H1 (cell line): ENCODE measurements around the gene KCNE1. TPM values are rescaled to one million over a fixed set of nuclear protein-coding genes. Genes with fewer than 3 reads are reported as not detected.

Source experiments
- CTCF ChIA-PET: fragments of 300-600 bp; sonication (Branson Sonifier 250); formaldehyde crosslinking; loops from one replicate; lab custom pipeline; 2021; ENCODE audit not compliant: partially characterized antibody; lab: Charles Lee
- POLR2A ChIA-PET: fragments of 300-600 bp; sonication (Branson Sonifier 250); formaldehyde crosslinking; loops from one replicate; lab custom pipeline; 2021; ENCODE audit warnings: inconsistent platforms; ENCODE audit not compliant: partially characterized antibody; lab: Charles Lee
- DNase-seq, 2 experiments: peaks; one replicate each; pipeline versions ENCODE4 v3.0.0 to v3.0.0-alpha.2; 2010 to 2022; ENCODE audit warnings: low spot score in 2 of 2, low read depth in 1 of 2, mixed read lengths in 1 of 2
- FAIRE-seq: peaks from 2 replicates; lab custom pipeline; 2011; peaks lifted over from hg19 to GRCh38; lab: Jason Lieb, UNC
- H2AFZ ChIP-seq: 2 replicates; pipeline ENCODE4 v1.8.1; 2012; ENCODE audit warnings: low read length, inconsistent platforms
- H2AK5ac ChIP-seq: 2 replicates; pipeline ENCODE4 v1.6.1; 2013; ENCODE audit warnings: low read depth, low read length
- H2BK120ac ChIP-seq: replicated peaks from 2 replicates; pipeline ENCODE3; 2013; ENCODE audit warnings: low read depth, low read length, inconsistent platforms
- H2BK12ac ChIP-seq: 2 replicates; pipeline ENCODE4 v1.6.1; 2013; ENCODE audit warnings: low read depth, low read length
- H2BK15ac ChIP-seq: 2 replicates; pipeline ENCODE4 v1.6.1; 2013; ENCODE audit warnings: low read length
- H2BK20ac ChIP-seq: 2 replicates; pipeline ENCODE4 v1.6.1; 2013; ENCODE audit warnings: low read length
- H2BK5ac ChIP-seq: 2 replicates; pipeline ENCODE4 v1.6.1; 2013; ENCODE audit warnings: low read depth, low read length
- H3K14ac ChIP-seq: 2 replicates; pipeline ENCODE4 v1.6.1; 2013; ENCODE audit warnings: inconsistent platforms; ENCODE audit not compliant: insufficient read length
- H3K18ac ChIP-seq: 2 replicates; pipeline ENCODE4 v1.6.1; 2013; ENCODE audit warnings: low read length; ENCODE audit errors: extremely low read depth
- H3K23ac ChIP-seq: 2 replicates; pipeline ENCODE4 v1.6.1; 2013; ENCODE audit warnings: inconsistent platforms; ENCODE audit not compliant: insufficient read length
- H3K23me2 ChIP-seq: 2 replicates; pipeline ENCODE4 v1.6.1; 2013; ENCODE audit warnings: low read depth, low read length
- H3K27ac ChIP-seq: 2 replicates; pipeline ENCODE4 v1.6.1; 2011; ENCODE audit warnings: low read depth, low read length, inconsistent platforms
- H3K27me3 ChIP-seq, 4 experiments: replicated peaks in 1 of 4; 1 replicate in 1 of 4; 2 replicates in 3 of 4; pipeline versions ENCODE4 v1.6.1 to v1.8.1; 2011 to 2013; ENCODE audit warnings: low read length in 3 of 4, mild to moderate bottlenecking in 3 of 4, inconsistent platforms in 2 of 4, mixed read lengths in 2 of 4, moderate library complexity in 1 of 4; ENCODE audit not compliant: control insufficient read depth in 3 of 4, insufficient read depth in 3 of 4; ENCODE audit errors: extremely low read depth in 1 of 4
- H3K36me3 ChIP-seq, 4 experiments: 2 replicates each; pipeline versions ENCODE4 v1.6.1 to v1.8.1; 2011 to 2013; ENCODE audit warnings: mild to moderate bottlenecking in 4 of 4, low read length in 3 of 4, moderate library complexity in 2 of 4, control low read depth in 1 of 4, inconsistent platforms in 1 of 4; ENCODE audit not compliant: insufficient read depth in 4 of 4, control insufficient read depth in 2 of 4
- H3K4ac ChIP-seq: replicated peaks from 2 replicates; pipeline ENCODE3; 2013; ENCODE audit warnings: low read length, low read depth, mixed read lengths, inconsistent platforms; ENCODE audit not compliant: insufficient read length
- H3K4me1 ChIP-seq, 4 experiments: replicated peaks in 1 of 4; 1 replicate in 1 of 4; 2 replicates in 3 of 4; pipeline versions ENCODE4 v1.6.1 to v1.8.1; 2011 to 2013; ENCODE audit warnings: low read length in 3 of 4, inconsistent platforms in 2 of 4, mixed read lengths in 1 of 4; ENCODE audit not compliant: insufficient read depth in 4 of 4, control insufficient read depth in 3 of 4
- H3K4me2 ChIP-seq, 2 experiments: 2 replicates each; pipeline versions ENCODE4 v1.6.1 to v1.8.1; 2011 to 2013; ENCODE audit warnings: low read depth in 2 of 2, low read length in 2 of 2, control low read depth in 1 of 2, inconsistent platforms in 1 of 2, mild to moderate bottlenecking in 1 of 2; ENCODE audit not compliant: insufficient read depth in 1 of 2
- H3K4me3 ChIP-seq, 4 experiments: fragments of 200-600, 300-600 bp in 1 of 4; sonication (generic), shearing (Covaris generic), sonication (Bioruptor Twin) in 1 of 4; 2 replicates each; pipeline versions ENCODE4 v1.5.1 to v1.8.1; 2011 to 2016; ENCODE audit warnings: low read length in 4 of 4, low read depth in 3 of 4, control low read depth in 2 of 4, inconsistent platforms in 2 of 4, mild to moderate bottlenecking in 2 of 4, mixed read lengths in 1 of 4, moderate library complexity in 1 of 4; ENCODE audit not compliant: insufficient read depth in 2 of 4; ENCODE audit errors: extremely low read depth in 1 of 4
- H3K56ac ChIP-seq: replicated peaks from 2 replicates; pipeline ENCODE3; 2013; ENCODE audit warnings: low read depth, mild to moderate bottlenecking, mixed read lengths, low read length, inconsistent platforms; ENCODE audit not compliant: insufficient read length
- H3K79me1 ChIP-seq: 2 replicates; pipeline ENCODE4 v1.6.1; 2013; ENCODE audit warnings: low read depth, low read length, control low read depth
- H3K79me2 ChIP-seq, 2 experiments: 2 replicates each; pipeline versions ENCODE4 v1.6.1 to v1.8.1; 2012 to 2013; ENCODE audit warnings: low read length in 2 of 2, mild to moderate bottlenecking in 2 of 2, inconsistent platforms in 1 of 2; ENCODE audit not compliant: insufficient read depth in 2 of 2, control insufficient read depth in 1 of 2
- H3K9ac ChIP-seq, 4 experiments: replicated peaks in 1 of 4; 1 replicate in 1 of 4; 2 replicates in 3 of 4; pipeline versions ENCODE4 v1.6.1 to v1.8.1; 2011 to 2013; ENCODE audit warnings: low read depth in 3 of 4, low read length in 3 of 4, control low read depth in 2 of 4, mild to moderate bottlenecking in 2 of 4, moderate library complexity in 2 of 4, inconsistent platforms in 1 of 4; ENCODE audit errors: extremely low read depth in 1 of 4
- H3K9me3 ChIP-seq, 2 experiments: 2 replicates each; pipeline versions ENCODE4 v1.6.1 to v1.8.1; 2012 to 2013; ENCODE audit warnings: mild to moderate bottlenecking in 2 of 2, moderate library complexity in 2 of 2, control low read depth in 1 of 2, inconsistent platforms in 1 of 2, low read depth in 1 of 2, low read length in 1 of 2, mixed read lengths in 1 of 2; ENCODE audit not compliant: insufficient read depth in 2 of 2
- H4K20me1 ChIP-seq, 2 experiments: replicated peaks in 1 of 2; 2 replicates each; pipeline versions ENCODE3 to v1.8.1; 2011 to 2013; ENCODE audit warnings: inconsistent platforms in 2 of 2, low read length in 2 of 2, mild to moderate bottlenecking in 1 of 2; ENCODE audit not compliant: insufficient read depth in 2 of 2, control insufficient read depth in 1 of 2
- H4K5ac ChIP-seq: 2 replicates; pipeline ENCODE4 v1.6.1; 2013; ENCODE audit warnings: low read length, low read depth, mixed read lengths, inconsistent platforms; ENCODE audit not compliant: insufficient read length
- H4K8ac ChIP-seq: 2 replicates; pipeline ENCODE4 v1.8.0; 2013; ENCODE audit warnings: mild to moderate bottlenecking, moderate library complexity, low read length, inconsistent platforms; ENCODE audit not compliant: insufficient read depth; ENCODE audit errors: extremely low read depth
- H4K91ac ChIP-seq: replicated peaks from 2 replicates; pipeline ENCODE3; 2013; ENCODE audit warnings: low read length, mixed read lengths, inconsistent platforms; ENCODE audit not compliant: insufficient read length
- BACH1 ChIP-seq: IDR thresholded peaks from 2 replicates; pipeline ENCODE4 v1.6.1; 2012; ENCODE audit warnings: low read length, improper control_type of control experiment
- BRCA1 ChIP-seq: IDR thresholded peaks from 2 replicates; pipeline ENCODE4 v1.6.1; 2012; ENCODE audit warnings: low read depth, low read length, improper control_type of control experiment
- CHD2 ChIP-seq: IDR thresholded peaks from 2 replicates; pipeline ENCODE4 v1.6.1; 2012; ENCODE audit warnings: low read length, improper control_type of control experiment
- EZH2 ChIP-seq: fragments of 200-600 bp; sonication (generic); IDR thresholded peaks from 2 replicates; pipeline ENCODE4 v1.7.1; 2012; ENCODE audit warnings: low read depth, mild to moderate bottlenecking, moderate library complexity, low read length, inconsistent platforms; ENCODE audit not compliant: severe bottlenecking
- HDAC2 ChIP-seq, 2 experiments: fragments of 300-600 bp in 1 of 2; sonication (generic) in 1 of 2; IDR thresholded peaks; 2 replicates each; pipeline ENCODE4 v1.6.1; 2011 to 2012; ENCODE audit warnings: low read depth in 2 of 2, low read length in 2 of 2, mild to moderate bottlenecking in 2 of 2, moderate library complexity in 2 of 2, borderline replicate concordance in 1 of 2, inconsistent platforms in 1 of 2
- HDAC6 ChIP-seq: IDR thresholded peaks from one replicate; pipeline ENCODE4 v1.7.1; 2012; ENCODE audit warnings: low read depth, mild to moderate bottlenecking, inconsistent platforms, low read length, moderate library complexity
- POLR2A ChIP-seq, 2 experiments: IDR thresholded peaks; 1 replicate in 1 of 2; 2 replicates in 1 of 2; pipeline ENCODE4 v1.6.1; 2011; ENCODE audit warnings: low read depth in 2 of 2, low read length in 2 of 2, mild to moderate bottlenecking in 2 of 2; ENCODE audit errors: control extremely low read depth in 1 of 2
- RXRA ChIP-seq: IDR thresholded peaks from 2 replicates; pipeline ENCODE4 v1.6.1; 2011; ENCODE audit warnings: low read depth, mild to moderate bottlenecking, low read length, moderate library complexity; ENCODE audit not compliant: insufficient read depth
- TEAD4 ChIP-seq: IDR thresholded peaks from 2 replicates; pipeline ENCODE4 v1.6.1; 2012; ENCODE audit warnings: low read depth, low read length, inconsistent platforms, mixed read lengths
- YY1 ChIP-seq: IDR thresholded peaks from 2 replicates; pipeline ENCODE4 v1.6.1; 2011; ENCODE audit warnings: low read depth, mild to moderate bottlenecking, low read length
- ZNF274 ChIP-seq: IDR thresholded peaks from 2 replicates; pipeline ENCODE4 v1.7.0; 2012; ENCODE audit warnings: low read length, borderline replicate concordance; ENCODE audit errors: extremely low read depth
- WGBS, 2 experiments: shearing (Covaris generic) in 1 of 2; methylation state at CpG; one replicate each; pipeline versions ENCODE4 v1.1.6 to v1.1.7; 2013 to 2015; ENCODE audit warnings: low lambda C conversion rate in 2 of 2, mixed read lengths in 2 of 2, inconsistent platforms in 1 of 2, low coverage in 1 of 2, missing lambda C conversion rate in 1 of 2; ENCODE audit not compliant: insufficient replicate concordance in 2 of 2, insufficient coverage in 1 of 2, insufficient read length in 1 of 2; ENCODE audit errors: extremely low coverage in 1 of 2, missing lambda C conversion rate in 1 of 2; 5-methylcytosine and 5-hydroxymethylcytosine counted together
- polyA plus RNA-seq, 7 experiments: library from polyadenylated mRNA; depleted of rRNA in 3 of 7; stranded (reverse) in 5 of 7; unstranded in 2 of 7; fragments of >200 nt in 5 of 7; fragments of 200-250 nt in 2 of 7; gene quantifications; 1 replicate in 5 of 7; 2 replicates in 1 of 7; 4 replicates in 1 of 7; pipeline versions ENCODE4 v1.2.1 to v1.2.3, GENCODE V29; 2011 to 2013; ENCODE audit warnings: missing spikeins in 2 of 7, mixed read lengths in 2 of 7
- total RNA-seq: library from RNA; stranded (reverse); fragmentation: NEBNext Ultra II Directional; extraction: Animal tissue kit (Norgen Biotek cat#: 25700); gene quantifications from 2 replicates; pipeline ENCODE4 v1.2.1, GENCODE V29; 2021
- TF ChIP-seq, protein P1 (sequence below): IDR thresholded peaks from 2 replicates; pipeline ENCODE4 v1.6.1; 2012; ENCODE audit warnings: inconsistent platforms

The KCNE1 gene
- total and polyA plus RNA-seq, 2 of the 8 experiments (the other 6 are each of a cell fraction or from before 2014, with no cell fraction given): 0.08 to 0.28 TPM

DNA sequence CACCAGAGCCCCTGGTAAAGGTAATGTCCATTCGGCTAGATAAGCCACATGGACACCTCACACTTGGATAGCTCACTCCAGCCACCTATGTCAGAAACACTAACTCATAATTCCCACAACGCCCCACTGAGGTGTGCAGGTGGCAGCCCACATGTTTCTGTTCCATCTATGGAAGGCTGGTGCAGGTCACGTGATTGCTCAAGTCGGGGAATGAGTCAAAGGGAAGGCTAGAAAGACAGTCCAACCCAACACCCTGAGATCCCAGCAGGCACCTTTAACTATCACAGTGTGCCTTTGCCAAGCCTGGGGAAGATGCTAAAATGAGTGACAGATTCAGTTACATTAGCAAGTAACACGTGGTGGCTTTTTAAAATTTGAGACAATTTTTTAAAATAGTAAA lies 45.3 kb upstream of the KCNE1 start:
- Histone ChIP-seq H4K5ac (no peak overlapping the region), H3K18ac (no peak overlapping the region), H3K4me1 (no peaks in the 10 kb centered on the region), H3K36me3 (peaks cover 0 to 2% (median 0%) of the 10 kb centered on the region in 4 experiments; a peak in 1 of 8 replicates), H3K4me3 (no peak overlapping the region), H3K9me3 (peaks cover 6 to 16% of the 10 kb centered on the region in 2 experiments; a peak in 2 of 4 replicates), H2BK120ac (no peak overlapping the region), H2AK5ac (no peak overlapping the region; the same call in 1 of the 2 replicates), H3K27ac (no peak overlapping the region), H3K79me2 (no peaks in the 10 kb centered on the region), H3K14ac (no peak overlapping the region), H3K56ac (no peak overlapping the region), H3K4ac (no peak overlapping the region), H2AFZ (no peak overlapping the region), H4K8ac (no peak overlapping the region), H4K20me1 (no peaks in the 10 kb centered on the region), H3K23me2 (no peaks in the 10 kb centered on the region), H2BK12ac (no peak overlapping the region), H3K27me3 (no peaks in the 10 kb centered on the region), H4K91ac (no peak overlapping the region), H3K23ac (no peak overlapping the region), H3K9ac (no peak overlapping the region), H2BK5ac (no peak overlapping the region), H2BK20ac (no peak overlapping the region), H2BK15ac (no peak overlapping the region), H3K4me2 (no peak overlapping the region), H3K79me1 (no peaks in the 10 kb centered on the region)
- no peak for FAIRE-seq
- no peak for DNase-seq
- 89% methylated on average over 5 of the region's 5 CpGs; no CpG with 5 or more reads in 1 of the 2 experiments for WGBS, 2 experiments
- TF ChIP-seq YY1 (no peak), HDAC2 (IDR thresholded peaks at IDR 0.05; ENCODE audit: borderline replicate concordance in 1 of 2, low read depth in 2 of 2, low read length in 2 of 2) (no peak), HDAC6 (no peak), TEAD4 (no peak), EZH2 (no peak), RXRA (no peak), BRCA1 (no peak), CHD2 (no peak), ZNF274 (no peak), POLR2A (IDR thresholded peaks at IDR 0.05; ENCODE audit: control extremely low read depth in 1 of 2, low read depth in 2 of 2, low read length in 2 of 2) (no peak), BACH1 (no peak)
- TF ChIP-seq, protein P1, sequence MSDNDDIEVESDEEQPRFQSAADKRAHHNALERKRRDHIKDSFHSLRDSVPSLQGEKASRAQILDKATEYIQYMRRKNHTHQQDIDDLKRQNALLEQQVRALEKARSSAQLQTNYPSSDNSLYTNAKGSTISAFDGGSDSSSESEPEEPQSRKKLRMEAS: no peak
- ChIA-PET CTCF (interaction anchor here (0.9 to 2.9 kb wide), 3 partner anchors 12 to 107 kb away, joined by 3 to 10 read pairs (median 3); no protein-coding TSS in a partner anchor), POLR2A (interaction anchor here (1.6 kb wide), 1 partner anchor 11 kb away, joined by 3 read pairs; no protein-coding TSS in a partner anchor)
